HG03095 (cell line): ENCODE measurements around the gene CEP128.

Experiments used
- ATAC-seq: cut with Tn5 transposase; IDR thresholded peaks from one replicate; pipeline ENCODE4 v1.9.1; 2021; ENCODE audit warnings: moderate library complexity; ENCODE audit not compliant: unreplicated experiment

CEP128 gene

DNA sequence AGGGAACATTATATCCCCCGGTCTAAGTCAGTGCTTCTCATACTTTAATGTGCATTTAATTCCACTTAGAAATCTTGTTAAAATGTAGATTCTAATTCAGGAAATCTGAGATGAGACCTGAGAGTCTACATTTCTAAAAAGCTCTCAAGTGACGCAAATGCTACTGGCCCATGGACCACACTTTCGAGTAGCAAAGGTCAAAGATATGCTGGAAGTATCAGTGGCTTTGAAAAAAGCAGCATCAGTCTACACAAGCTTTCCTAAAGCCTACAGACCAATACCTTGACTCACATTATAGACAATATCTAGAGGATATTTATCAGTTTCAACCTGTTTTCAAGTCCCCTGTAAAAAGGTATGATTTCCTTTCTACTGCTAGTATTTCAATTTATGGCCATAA lies 248.6 kb downstream of the CEP128 start:
- no peak for ATAC-seq

- ATAC-seq = no peak
Observed at GRCh38 chr14:80681651-80682050, 259.9 kb downstream of the CEP128 start.

DNA sequence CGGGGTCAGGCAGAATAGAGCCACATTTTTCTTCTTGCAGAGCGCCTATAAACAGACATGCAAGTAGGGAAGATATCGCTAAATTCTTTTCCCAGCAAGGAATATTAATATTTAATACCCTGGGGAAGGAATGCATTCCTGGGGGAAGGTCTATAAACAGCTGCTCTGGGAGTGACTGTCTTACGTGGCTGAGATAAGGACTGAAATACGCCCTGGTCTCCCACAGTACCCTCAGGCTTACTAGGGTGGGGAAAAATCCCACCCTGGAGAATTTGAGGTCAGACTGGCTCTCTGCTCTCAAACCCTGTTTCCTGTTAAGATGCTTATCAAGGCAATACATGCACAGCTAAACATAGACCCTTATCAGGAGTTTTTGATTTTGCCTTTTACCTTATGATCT lies 262.3 kb downstream of the CEP128 start:
- ATAC-seq = no peak

DNA sequence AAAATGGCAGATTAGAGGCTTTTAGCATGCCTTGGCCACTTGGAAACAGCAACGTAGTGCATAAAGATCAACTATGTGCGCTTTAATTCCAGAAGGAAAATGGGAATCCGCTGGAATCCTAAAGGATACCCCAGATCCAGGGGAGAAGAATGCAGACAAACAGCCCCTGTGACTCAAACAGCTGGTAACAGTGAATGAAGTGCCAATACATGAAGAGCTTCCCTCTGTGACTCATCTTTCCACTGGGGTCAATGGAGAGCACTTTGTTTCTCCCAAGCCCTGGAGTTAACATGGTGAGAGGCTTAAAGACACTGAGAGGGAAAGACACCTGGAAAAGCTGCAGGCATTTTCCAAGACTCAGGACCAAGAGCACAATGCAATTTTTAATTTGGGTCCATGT lies 263.1 kb downstream of the CEP128 start:
- ATAC-seq = no peak

DNA sequence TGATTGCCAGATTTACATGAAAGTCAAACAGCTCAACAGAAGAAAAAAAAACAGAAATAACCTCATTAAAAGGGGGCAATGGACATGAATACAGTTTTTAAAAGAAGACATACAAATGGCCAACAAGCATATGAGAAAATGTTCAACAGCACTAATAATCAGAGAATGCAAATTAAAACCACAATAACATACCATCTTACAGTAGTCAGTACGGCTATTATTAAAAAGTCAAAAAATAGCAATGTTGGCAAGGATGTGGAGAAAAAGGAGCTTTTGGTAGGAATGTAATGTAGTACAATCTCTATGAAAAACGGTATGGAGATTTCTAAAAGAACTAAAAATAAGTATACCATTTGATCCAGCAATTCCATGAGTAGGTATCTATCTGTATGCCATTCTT lies 272.1 kb downstream of the CEP128 start:
- ATAC-seq = no peak

DNA sequence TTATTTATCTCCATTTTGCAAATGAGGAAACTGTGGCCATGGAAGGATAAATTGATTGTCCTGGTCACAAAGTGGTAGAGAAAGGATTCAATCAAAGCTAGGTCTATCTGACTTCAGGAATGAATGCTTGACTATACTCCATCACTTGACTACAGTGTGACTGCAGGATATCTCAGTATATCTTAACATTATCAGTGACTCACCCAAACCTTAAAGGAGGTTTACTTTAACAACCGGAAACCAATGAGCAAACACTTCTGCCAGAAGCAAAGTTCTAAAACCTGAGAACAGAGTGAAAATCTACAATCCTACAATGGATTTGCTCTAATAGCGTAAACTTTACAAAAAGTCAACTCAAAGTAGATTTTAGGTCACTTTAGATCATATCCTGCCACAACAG lies 277.0 kb downstream of the CEP128 start:
- no peak for ATAC-seq

GRCh38 chr14:80663541-80663940 lies 278.0 kb downstream of the CEP128 start:
- ATAC-seq = no peak

- no peak for ATAC-seq
Observed at GRCh38 chr14:80659783-80660182, 281.8 kb downstream of the CEP128 start.

- no peak for ATAC-seq
Observed at GRCh38 chr14:80658733-80659132, 282.8 kb downstream of the CEP128 start.

DNA sequence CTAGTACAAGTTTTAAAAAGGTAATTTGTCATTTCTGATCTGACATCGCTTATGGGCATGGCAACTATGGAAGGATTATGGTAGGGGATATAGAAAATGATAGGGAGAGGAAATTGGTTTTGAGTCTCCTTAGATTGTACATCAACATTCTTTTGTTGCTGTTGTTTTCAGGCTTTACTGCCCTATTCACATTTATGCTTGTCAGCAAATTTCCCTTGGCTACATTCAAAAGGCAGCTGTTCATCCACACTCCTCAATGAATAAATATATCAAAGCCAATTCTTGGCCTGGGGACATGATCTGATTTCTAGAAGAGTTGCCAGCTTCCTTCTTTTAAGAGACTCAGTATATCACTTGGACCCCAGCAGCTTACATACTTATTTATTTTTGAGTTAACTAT lies 283.4 kb downstream of the CEP128 start:
- ATAC-seq = no peak

DNA sequence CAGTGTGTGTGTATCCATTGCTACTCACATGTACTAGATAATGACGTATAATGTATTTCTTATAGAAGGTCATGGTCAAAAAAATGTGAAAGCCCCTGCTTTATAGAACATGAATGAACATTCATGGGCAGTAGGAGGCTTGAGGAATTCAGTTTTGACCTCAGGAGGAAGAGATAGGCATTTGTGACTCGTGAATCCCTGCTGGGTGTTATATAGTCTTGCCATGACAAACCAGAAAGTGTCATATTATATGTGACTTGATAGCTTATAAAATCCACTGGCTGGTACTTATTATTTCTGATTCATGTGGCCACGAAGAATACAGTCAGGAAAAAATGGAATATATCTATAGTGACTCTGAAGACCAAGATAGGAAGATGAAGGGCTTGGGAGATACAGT lies 287.6 kb downstream of the CEP128 start:
- no peak for ATAC-seq

DNA sequence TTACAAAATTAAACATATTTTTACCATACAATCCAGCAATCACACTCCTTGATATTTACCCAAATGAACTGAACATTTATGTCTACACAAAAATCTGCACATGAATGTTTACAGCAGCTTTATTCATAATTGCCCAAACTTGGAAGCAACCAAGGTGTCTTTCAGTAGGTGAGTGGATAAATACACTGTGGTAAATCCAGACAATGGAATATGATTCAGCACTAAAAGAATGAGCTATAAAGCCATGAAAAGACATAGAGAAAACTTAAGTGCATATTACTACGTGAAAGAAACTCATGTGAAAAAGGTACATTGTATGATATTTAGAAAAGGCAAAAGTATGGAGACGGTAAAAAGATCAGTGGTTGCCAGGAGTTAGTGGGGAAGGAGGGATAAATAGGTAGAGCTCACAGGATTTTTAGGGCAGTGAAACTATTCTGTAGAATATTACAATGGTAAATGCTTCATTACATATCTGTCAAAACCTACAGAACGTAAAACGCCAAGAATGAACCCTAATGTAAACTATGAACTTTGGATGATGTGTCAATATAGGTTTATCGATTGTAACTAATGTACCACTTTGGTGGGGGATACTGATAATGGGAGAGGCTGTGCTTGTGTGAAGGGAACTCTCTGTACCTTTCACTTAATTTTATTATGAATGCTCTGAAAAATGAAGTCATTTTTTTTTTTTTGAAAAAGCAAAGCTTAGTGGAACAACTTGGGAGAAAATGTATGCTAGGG lies 295.7 kb downstream of the CEP128 start:
- no peak for ATAC-seq

GRCh38 chr14:80644826-80645225 lies 296.7 kb downstream of the CEP128 start:
- no peak for ATAC-seq

- no peak for ATAC-seq
Observed at GRCh38 chr14:80638620-80639515, 302.7 kb downstream of the CEP128 start.

GRCh38 chr14:80637756-80638619 lies 303.6 kb downstream of the CEP128 start:
- no peak for ATAC-seq

GRCh38 chr14:80636071-80636470 lies 305.5 kb downstream of the CEP128 start:
- no peak for ATAC-seq

GRCh38 chr14:80634106-80634758 lies 307.3 kb downstream of the CEP128 start:
- no peak for ATAC-seq

- no peak for ATAC-seq
Observed at GRCh38 chr14:80629606-80630005, 311.9 kb downstream of the CEP128 start.

DNA sequence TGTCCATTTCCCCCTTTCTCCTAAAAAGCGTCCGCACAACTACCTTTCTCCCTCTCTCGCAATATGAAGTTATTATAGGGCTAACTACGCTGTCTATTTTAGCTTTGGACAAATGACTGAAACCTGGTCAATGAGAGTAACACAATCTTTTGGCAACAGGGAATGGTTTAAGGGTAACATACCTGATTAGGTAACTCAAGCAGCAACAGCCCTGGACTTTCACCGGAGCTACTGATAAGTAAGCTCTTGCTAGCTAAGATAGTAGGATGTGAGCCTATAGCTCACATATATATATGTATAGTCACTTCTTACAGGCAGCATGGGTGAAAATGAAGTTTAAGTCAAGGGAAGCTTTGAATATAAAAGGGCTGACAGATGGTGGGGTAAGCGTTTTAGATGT lies 313.0 kb downstream of the CEP128 start:
- ATAC-seq = no peak

- ATAC-seq = no peak
Observed at GRCh38 chr14:80627745-80628144, 313.8 kb downstream of the CEP128 start.

DNA sequence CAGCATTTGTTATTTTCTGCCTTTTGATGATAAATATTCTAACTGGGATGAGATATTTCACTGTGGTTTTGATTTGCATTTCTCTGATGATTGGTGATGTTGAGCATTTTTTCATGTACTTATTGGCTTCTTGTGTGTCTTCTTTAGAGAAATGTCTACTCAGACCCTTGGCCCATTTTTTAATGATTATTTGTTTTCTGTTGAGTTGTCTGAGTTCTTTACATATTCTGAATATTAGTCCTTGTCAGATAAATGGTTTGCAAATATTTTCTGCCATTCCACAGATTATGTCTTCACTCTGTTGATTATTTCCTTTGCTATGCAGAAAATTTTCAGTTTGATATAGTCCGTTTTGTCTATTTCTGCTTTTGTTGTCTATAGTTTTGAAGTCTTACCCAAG lies 317.0 kb downstream of the CEP128 start:
- ATAC-seq = no peak
